NCI-H2029 treated with DMSO at 0.1 percent for 48 hours (cell line): ENCODE results near the gene SLC25A45.

Experiments used
- DNase-seq: peaks from one replicate; lab custom pipeline; 2025; lab: John Stamatoyannopoulos, UW

SLC25A45 gene

GRCh38 chr11:65403607-65404121, 21.2 kb upstream of the SLC25A45 start:
- no peak for DNase-seq

GRCh38 chr11:65402790-65403189, 20.3 kb upstream of the SLC25A45 start:
- no peak for DNase-seq

GRCh38 chr11:65401803-65402248, 19.4 kb upstream of the SLC25A45 start:
- DNase-seq: no peak

GRCh38 chr11:65401073-65401802, 18.8 kb upstream of the SLC25A45 start:
- DNase-seq: no peak

- no peak for DNase-seq
These were observed 18.0 kb upstream of the SLC25A45 start for GRCh38 chr11:65400307-65401072.

GRCh38 chr11:65399845-65400244, 17.4 kb upstream of the SLC25A45 start:
- DNase-seq: no peak

GRCh38 chr11:65399249-65399648, 16.8 kb upstream of the SLC25A45 start:
- DNase-seq: no peak

- no peak for DNase-seq
These were observed 16.0 kb upstream of the SLC25A45 start for GRCh38 chr11:65398362-65398910.

- DNase-seq: no peak
These were observed 14.6 kb upstream of the SLC25A45 start for GRCh38 chr11:65396769-65397745.

GRCh38 chr11:65395961-65396530, 13.6 kb upstream of the SLC25A45 start:
- no peak for DNase-seq

GRCh38 chr11:65394125-65394536, 11.7 kb upstream of the SLC25A45 start:
- DNase-seq: no peak

GRCh38 chr11:65393513-65394079, 11.2 kb upstream of the SLC25A45 start:
- no peak for DNase-seq

GRCh38 chr11:65392899-65393298, 10.5 kb upstream of the SLC25A45 start:
- DNase-seq: no peak

GRCh38 chr11:65392186-65392829, 9.9 kb upstream of the SLC25A45 start:
- DNase-seq: no peak

GRCh38 chr11:65390996-65391395, 8.6 kb upstream of the SLC25A45 start:
- no peak for DNase-seq

- DNase-seq: no peak
These were observed 7.9 kb upstream of the SLC25A45 start for GRCh38 chr11:65390099-65390941.

- no peak for DNase-seq
These were observed 7.0 kb upstream of the SLC25A45 start for GRCh38 chr11:65389294-65389980.

GRCh38 chr11:65388731-65389130, 6.3 kb upstream of the SLC25A45 start:
- DNase-seq: no peak
